Keratinocyte (primary cell): Measurements from ENCODE around the gene SCFD2.

Experiments used
- EZH2 ChIP-seq: IDR thresholded peaks from one replicate; pipeline ENCODE4 v1.6.1; 2012; ENCODE audit warnings: inconsistent platforms, mild to moderate bottlenecking, low read length, moderate library complexity
- TF ChIP-seq, protein P1 (sequence below), 3 experiments: IDR thresholded peaks in 1 of 3; conservative IDR thresholded peaks in 1 of 3; optimal IDR thresholded peaks in 1 of 3; 2 replicates in 2 of 3; 3 replicates in 1 of 3; pipeline versions ENCODE3 to v1.5.1; 2011; ENCODE audit warnings: low read length in 3 of 3, mild to moderate bottlenecking in 3 of 3, moderate library complexity in 2 of 3, control low read depth in 1 of 3, inconsistent platforms in 1 of 3; ENCODE audit not compliant: insufficient read depth in 2 of 3; ENCODE audit errors: extremely low read depth in 1 of 3

DNA sequence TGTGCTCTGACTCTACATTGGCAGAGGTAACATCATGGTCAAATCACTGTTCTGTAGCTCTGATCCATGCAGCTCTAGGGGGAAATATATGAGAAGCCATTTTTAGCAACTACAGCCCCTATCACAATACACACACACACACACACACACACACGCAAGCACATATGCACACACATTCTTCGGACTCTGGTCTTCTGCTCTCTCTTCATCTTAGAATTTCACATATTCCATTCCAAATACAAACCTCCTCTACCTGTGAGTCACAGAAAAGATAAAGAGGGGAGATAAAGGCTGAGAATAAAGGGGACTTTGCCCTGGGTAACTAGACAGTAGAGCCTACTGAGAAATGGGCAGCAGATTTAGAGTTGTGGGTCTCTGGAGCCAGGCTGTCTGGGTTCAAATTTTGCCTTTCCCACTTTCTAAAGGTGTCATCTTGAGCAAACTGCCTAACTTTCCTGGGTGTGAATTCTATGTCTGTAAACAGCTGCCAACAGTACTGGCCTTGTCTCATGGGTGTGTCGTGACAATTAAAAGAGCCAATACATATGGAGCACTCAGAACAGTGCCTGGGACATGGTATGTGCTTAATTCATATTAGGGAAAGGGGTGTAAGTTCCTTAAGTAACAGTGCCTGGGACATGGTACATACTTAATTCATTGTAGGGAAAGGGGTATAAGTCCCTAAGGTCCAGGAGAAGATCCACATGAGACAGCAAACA, 515.3 kb downstream of the SCFD2 start:
- TF ChIP-seq, protein P1, sequence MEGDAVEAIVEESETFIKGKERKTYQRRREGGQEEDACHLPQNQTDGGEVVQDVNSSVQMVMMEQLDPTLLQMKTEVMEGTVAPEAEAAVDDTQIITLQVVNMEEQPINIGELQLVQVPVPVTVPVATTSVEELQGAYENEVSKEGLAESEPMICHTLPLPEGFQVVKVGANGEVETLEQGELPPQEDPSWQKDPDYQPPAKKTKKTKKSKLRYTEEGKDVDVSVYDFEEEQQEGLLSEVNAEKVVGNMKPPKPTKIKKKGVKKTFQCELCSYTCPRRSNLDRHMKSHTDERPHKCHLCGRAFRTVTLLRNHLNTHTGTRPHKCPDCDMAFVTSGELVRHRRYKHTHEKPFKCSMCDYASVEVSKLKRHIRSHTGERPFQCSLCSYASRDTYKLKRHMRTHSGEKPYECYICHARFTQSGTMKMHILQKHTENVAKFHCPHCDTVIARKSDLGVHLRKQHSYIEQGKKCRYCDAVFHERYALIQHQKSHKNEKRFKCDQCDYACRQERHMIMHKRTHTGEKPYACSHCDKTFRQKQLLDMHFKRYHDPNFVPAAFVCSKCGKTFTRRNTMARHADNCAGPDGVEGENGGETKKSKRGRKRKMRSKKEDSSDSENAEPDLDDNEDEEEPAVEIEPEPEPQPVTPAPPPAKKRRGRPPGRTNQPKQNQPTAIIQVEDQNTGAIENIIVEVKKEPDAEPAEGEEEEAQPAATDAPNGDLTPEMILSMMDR (optimal IDR thresholded peaks at IDR 0.05 in 1 of 3, IDR thresholded peaks at IDR 0.05 in 1 of 3, conservative IDR thresholded peaks at IDR 0.05 in 1 of 3; ENCODE audit: extremely low read depth in 1 of 3, insufficient read depth in 2 of 3, low read length in 3 of 3), result no peak
- no peak for TF ChIP-seq EZH2
